HepG2 (cell line): ENCODE measurements around the gene LRRC8D. TPM values are rescaled to one million over a fixed set of nuclear protein-coding genes. Genes with fewer than 3 reads are reported as not detected.
A peak's percentile ranks its signal among the peaks of the same experiment; 100 is the strongest.

Experiments
- ADNP ChIP-seq: sonication (generic); formaldehyde crosslinking; IDR thresholded peaks from 2 replicates; pipeline ENCODE4 v1.4.0; 2020; ENCODE audit warnings: missing genetic modification reagents
- BORCS8-MEF2B ChIP-seq: sonication (generic); formaldehyde crosslinking; IDR thresholded peaks from 2 replicates; pipeline ENCODE4 v1.8.0; 2022; ENCODE audit warnings: mild to moderate bottlenecking, missing genetic modification reagents
- HNF4G ChIP-seq, 2 experiments: sonication (generic) in 1 of 2; formaldehyde crosslinking in 1 of 2; IDR thresholded peaks; 2 replicates each; pipeline versions ENCODE4 v1.4.0 to v1.6.1; 2011 to 2020; ENCODE audit warnings: borderline replicate concordance in 2 of 2, low read depth in 2 of 2, mild to moderate bottlenecking in 2 of 2, low read length in 1 of 2, missing genetic modification reagents in 1 of 2, moderate library complexity in 1 of 2
- KLF16 ChIP-seq, 2 experiments: sonication (generic) in 1 of 2; formaldehyde crosslinking in 1 of 2; IDR thresholded peaks; 2 replicates each; pipeline versions ENCODE4 v1.6.1 to v1.8.0; 2016 to 2023; ENCODE audit warnings: missing genetic modification reagents in 2 of 2, missing compliant biosample characterization in 1 of 2
- NFIB ChIP-seq: sonication (generic); formaldehyde crosslinking; IDR thresholded peaks from 2 replicates; pipeline ENCODE4 v1.9.0; 2021; ENCODE audit warnings: missing genetic modification reagents, mild to moderate bottlenecking, borderline replicate concordance
- RFX5 ChIP-seq: IDR thresholded peaks from 2 replicates; pipeline ENCODE4 v1.6.1; 2011; ENCODE audit warnings: low read depth, low read length, improper control_type of control experiment
- RXRA ChIP-seq: sonication (generic); formaldehyde crosslinking; IDR thresholded peaks from 2 replicates; pipeline ENCODE4 v1.5.1; 2020; ENCODE audit warnings: missing genetic modification reagents
- SNAI1 ChIP-seq: sonication (generic); formaldehyde crosslinking; IDR thresholded peaks from 2 replicates; pipeline ENCODE4 v1.5.0; 2020; ENCODE audit warnings: mild to moderate bottlenecking, missing genetic modification reagents, borderline replicate concordance
- SP2 ChIP-seq: sonication (generic); formaldehyde crosslinking; IDR thresholded peaks from 2 replicates; pipeline ENCODE4 v1.5.1; 2020; ENCODE audit warnings: mild to moderate bottlenecking, missing genetic modification reagents
- ZMYM3 ChIP-seq: sonication (generic); formaldehyde crosslinking; IDR thresholded peaks from 2 replicates; pipeline ENCODE4 v1.5.1; 2020; ENCODE audit warnings: mild to moderate bottlenecking, missing genetic modification reagents
- ZNF558 ChIP-seq: sonication (generic); formaldehyde crosslinking; IDR thresholded peaks from 2 replicates; pipeline ENCODE4 v1.9.0; 2022; ENCODE audit warnings: mild to moderate bottlenecking, missing genetic modification reagents, borderline replicate concordance
- ZNF670 ChIP-seq: sonication (generic); formaldehyde crosslinking; IDR thresholded peaks from 2 replicates; pipeline ENCODE4 v1.8.0; 2022; ENCODE audit warnings: mild to moderate bottlenecking, missing genetic modification reagents, borderline replicate concordance
- ZNF747 ChIP-seq: sonication (generic); formaldehyde crosslinking; IDR thresholded peaks from 2 replicates; pipeline ENCODE4 v1.8.1; 2023; ENCODE audit warnings: missing genetic modification reagents, mild to moderate bottlenecking, borderline replicate concordance
- polyA plus RNA-seq, 8 experiments: library from polyadenylated mRNA; depleted of rRNA in 3 of 8; stranded (reverse) in 7 of 8; unstranded in 1 of 8; fragments of >200 nt; fragmentation: Illumina TruSeq in 4 of 8; extraction: Trizol in 4 of 8; gene quantifications; 2 replicates each; pipeline versions ENCODE4 v1.2.1 to v1.2.3, GENCODE V29; 2011 to 2016; ENCODE audit warnings: low read depth in 4 of 8, missing spikeins in 1 of 8, mixed read lengths in 1 of 8; ENCODE audit not compliant: insufficient read depth in 1 of 8
- total RNA-seq, 5 experiments: library from RNA; depleted of rRNA; stranded (reverse); fragments of >200 nt; fragmentation: Illumina TruSeq; extraction: Trizol; gene quantifications; 2 replicates each; pipeline ENCODE4 v1.2.3, GENCODE V29; 2016; ENCODE audit warnings: low read depth in 1 of 5
- TF ChIP-seq, protein P1 (sequence below): IDR thresholded peaks from 2 replicates; pipeline ENCODE4 v1.6.1; 2016; ENCODE audit warnings: mild to moderate bottlenecking, missing biosample characterization, missing genetic modification reagents
- TF ChIP-seq, protein P2 (sequence below): sonication (generic); formaldehyde crosslinking; IDR thresholded peaks from 2 replicates; pipeline ENCODE4 v1.4.0; 2020; ENCODE audit warnings: missing genetic modification reagents, borderline replicate concordance
- TF ChIP-seq, protein P3 (sequence below): sonication (generic); formaldehyde crosslinking; IDR thresholded peaks from 2 replicates; pipeline ENCODE4 v1.9.0; 2021; ENCODE audit warnings: missing genetic modification reagents, mild to moderate bottlenecking, borderline replicate concordance
- TF ChIP-seq, protein P4 (sequence below): sonication (generic); formaldehyde crosslinking; IDR thresholded peaks from 2 replicates; pipeline ENCODE4 v1.4.0; 2020; ENCODE audit warnings: missing genetic modification reagents
- TF ChIP-seq, protein P5 (sequence below): sonication (generic); formaldehyde crosslinking; IDR thresholded peaks from 2 replicates; pipeline ENCODE4; 2020; ENCODE audit warnings: missing genetic modification reagents, mild to moderate bottlenecking, borderline replicate concordance

Gene LRRC8D
- total and polyA plus RNA-seq, 2 of the 13 experiments (the other 11 are each of a cell fraction or from before 2014, with no cell fraction given) = 29.9 to 45.5 TPM

DNA sequence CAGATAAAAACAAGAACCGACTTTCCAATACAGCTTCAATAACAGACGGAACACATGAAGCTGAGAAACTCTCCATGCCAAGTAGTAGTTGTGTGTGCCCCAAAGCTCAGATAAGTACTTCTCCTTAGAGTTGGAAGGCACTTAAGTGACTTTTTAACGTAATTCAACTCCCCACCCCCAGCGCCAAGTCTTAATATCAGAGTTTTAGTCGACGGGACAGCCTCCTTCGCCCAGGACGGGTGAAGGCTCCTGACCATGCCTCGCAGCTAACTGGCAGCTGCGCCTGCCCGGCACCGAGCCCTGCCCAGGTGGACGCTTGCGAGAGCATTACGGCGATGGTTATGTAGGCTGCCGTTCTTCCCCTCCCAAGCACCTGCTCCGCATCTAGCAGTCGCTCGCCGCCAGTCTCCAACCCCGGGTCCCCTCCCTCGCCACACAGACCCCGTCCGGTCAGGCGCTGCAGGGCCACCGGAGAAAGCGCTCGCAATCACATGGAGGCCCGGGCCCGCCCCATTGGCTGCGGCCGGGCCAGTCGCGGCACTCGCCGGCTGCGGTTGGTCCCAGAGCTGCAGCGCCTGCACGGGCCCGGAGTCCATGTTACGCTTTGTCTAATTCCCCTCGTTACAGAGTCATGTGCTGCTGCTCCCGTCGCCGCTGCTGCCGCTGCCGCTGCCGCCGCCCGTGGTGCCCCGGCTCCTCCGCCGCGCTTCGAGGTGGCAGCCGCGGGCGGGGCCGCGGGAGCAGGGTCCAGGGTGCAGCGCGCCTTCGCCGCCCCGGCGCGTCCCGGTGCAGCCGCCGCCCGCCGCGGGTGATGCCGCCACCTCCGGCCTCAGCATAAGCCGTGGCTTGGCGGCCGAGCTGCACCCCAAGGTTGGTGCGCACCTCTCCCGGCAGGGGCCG lies at the start of gene LRRC8D (continued):
- 0 out of 2 replicates have a peak, but pooled peaks have one; percentile 43 for TF ChIP-seq RFX5
- TF ChIP-seq RXRA (CRISPR knock-in tag) = peak; percentile 37; the same call in 1 of the 2 replicates
- TF ChIP-seq, protein P1, sequence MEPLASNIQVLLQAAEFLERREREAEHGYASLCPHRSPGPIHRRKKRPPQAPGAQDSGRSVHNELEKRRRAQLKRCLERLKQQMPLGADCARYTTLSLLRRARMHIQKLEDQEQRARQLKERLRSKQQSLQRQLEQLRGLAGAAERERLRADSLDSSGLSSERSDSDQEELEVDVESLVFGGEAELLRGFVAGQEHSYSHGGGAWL (CRISPR knock-in tag) = peak; percentile 67
- TF ChIP-seq ZNF670 = no peak
- no peak for TF ChIP-seq NFIB (CRISPR knock-in tag)
- TF ChIP-seq HNF4G (IDR thresholded peaks at IDR 0.05; ENCODE audit: borderline replicate concordance, low read depth, low read length) = no peak
- TF ChIP-seq HNF4G (CRISPR knock-in tag; IDR thresholded peaks at IDR 0.05; ENCODE audit: borderline replicate concordance, low read depth) = no peak
- TF ChIP-seq SNAI1 (CRISPR knock-in tag) = peak; percentile 58; the same call in 1 of the 2 replicates
- TF ChIP-seq, protein P2, sequence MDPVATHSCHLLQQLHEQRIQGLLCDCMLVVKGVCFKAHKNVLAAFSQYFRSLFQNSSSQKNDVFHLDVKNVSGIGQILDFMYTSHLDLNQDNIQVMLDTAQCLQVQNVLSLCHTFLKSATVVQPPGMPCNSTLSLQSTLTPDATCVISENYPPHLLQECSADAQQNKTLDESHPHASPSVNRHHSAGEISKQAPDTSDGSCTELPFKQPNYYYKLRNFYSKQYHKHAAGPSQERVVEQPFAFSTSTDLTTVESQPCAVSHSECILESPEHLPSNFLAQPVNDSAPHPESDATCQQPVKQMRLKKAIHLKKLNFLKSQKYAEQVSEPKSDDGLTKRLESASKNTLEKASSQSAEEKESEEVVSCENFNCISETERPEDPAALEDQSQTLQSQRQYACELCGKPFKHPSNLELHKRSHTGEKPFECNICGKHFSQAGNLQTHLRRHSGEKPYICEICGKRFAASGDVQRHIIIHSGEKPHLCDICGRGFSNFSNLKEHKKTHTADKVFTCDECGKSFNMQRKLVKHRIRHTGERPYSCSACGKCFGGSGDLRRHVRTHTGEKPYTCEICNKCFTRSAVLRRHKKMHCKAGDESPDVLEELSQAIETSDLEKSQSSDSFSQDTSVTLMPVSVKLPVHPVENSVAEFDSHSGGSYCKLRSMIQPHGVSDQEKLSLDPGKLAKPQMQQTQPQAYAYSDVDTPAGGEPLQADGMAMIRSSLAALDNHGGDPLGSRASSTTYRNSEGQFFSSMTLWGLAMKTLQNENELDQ = no peak
- TF ChIP-seq, protein P3, sequence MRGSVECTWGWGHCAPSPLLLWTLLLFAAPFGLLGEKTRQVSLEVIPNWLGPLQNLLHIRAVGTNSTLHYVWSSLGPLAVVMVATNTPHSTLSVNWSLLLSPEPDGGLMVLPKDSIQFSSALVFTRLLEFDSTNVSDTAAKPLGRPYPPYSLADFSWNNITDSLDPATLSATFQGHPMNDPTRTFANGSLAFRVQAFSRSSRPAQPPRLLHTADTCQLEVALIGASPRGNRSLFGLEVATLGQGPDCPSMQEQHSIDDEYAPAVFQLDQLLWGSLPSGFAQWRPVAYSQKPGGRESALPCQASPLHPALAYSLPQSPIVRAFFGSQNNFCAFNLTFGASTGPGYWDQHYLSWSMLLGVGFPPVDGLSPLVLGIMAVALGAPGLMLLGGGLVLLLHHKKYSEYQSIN (CRISPR knock-in tag) = no peak
- TF ChIP-seq, protein P4, sequence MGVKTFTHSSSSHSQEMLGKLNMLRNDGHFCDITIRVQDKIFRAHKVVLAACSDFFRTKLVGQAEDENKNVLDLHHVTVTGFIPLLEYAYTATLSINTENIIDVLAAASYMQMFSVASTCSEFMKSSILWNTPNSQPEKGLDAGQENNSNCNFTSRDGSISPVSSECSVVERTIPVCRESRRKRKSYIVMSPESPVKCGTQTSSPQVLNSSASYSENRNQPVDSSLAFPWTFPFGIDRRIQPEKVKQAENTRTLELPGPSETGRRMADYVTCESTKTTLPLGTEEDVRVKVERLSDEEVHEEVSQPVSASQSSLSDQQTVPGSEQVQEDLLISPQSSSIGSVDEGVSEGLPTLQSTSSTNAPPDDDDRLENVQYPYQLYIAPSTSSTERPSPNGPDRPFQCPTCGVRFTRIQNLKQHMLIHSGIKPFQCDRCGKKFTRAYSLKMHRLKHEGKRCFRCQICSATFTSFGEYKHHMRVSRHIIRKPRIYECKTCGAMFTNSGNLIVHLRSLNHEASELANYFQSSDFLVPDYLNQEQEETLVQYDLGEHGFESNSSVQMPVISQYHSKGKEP (CRISPR knock-in tag) = no peak
- TF ChIP-seq BORCS8-MEF2B (CRISPR knock-in tag) = no peak
- no peak; the same call in 1 of the 2 replicates for TF ChIP-seq SP2 (CRISPR knock-in tag)
- peak in 1 of 2 experiments; percentile 27; a peak in 1 of 4 replicates for TF ChIP-seq KLF16 (CRISPR knock-in tag; IDR thresholded peaks at IDR 0.05)
- no peak; the same call in 1 of the 2 replicates for TF ChIP-seq ZNF558 (CRISPR knock-in tag)
- peak; percentile 74; the same call in 1 of the 2 replicates for TF ChIP-seq ZNF747 (CRISPR knock-in tag)
- TF ChIP-seq ADNP (CRISPR knock-in tag) = no peak
- TF ChIP-seq, protein P5, sequence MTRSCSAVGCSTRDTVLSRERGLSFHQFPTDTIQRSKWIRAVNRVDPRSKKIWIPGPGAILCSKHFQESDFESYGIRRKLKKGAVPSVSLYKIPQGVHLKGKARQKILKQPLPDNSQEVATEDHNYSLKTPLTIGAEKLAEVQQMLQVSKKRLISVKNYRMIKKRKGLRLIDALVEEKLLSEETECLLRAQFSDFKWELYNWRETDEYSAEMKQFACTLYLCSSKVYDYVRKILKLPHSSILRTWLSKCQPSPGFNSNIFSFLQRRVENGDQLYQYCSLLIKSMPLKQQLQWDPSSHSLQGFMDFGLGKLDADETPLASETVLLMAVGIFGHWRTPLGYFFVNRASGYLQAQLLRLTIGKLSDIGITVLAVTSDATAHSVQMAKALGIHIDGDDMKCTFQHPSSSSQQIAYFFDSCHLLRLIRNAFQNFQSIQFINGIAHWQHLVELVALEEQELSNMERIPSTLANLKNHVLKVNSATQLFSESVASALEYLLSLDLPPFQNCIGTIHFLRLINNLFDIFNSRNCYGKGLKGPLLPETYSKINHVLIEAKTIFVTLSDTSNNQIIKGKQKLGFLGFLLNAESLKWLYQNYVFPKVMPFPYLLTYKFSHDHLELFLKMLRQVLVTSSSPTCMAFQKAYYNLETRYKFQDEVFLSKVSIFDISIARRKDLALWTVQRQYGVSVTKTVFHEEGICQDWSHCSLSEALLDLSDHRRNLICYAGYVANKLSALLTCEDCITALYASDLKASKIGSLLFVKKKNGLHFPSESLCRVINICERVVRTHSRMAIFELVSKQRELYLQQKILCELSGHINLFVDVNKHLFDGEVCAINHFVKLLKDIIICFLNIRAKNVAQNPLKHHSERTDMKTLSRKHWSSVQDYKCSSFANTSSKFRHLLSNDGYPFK = no peak
- peak; percentile 28; the same call in 1 of the 2 replicates for TF ChIP-seq ZMYM3 (CRISPR knock-in tag)
